ENCODE data around the gene GPX2.

GRCh38 chr14:64952598-64953309 lies 10.2 kb upstream of the GPX2 start:
- TF ChIP-seq POLR2A (IDR thresholded peaks at IDR 0.05; ENCODE audit: low read depth, low read length), result peak; percentile 41; the same call in 1 of the 2 replicates
- TF ChIP-seq POLR2AphosphoS5 (IDR thresholded peaks at IDR 0.05; ENCODE audit: low read depth, low read length), result no peak

All from GM12892 (cell line).